ENCODE results near the gene AOPEP. TPM values are rescaled to one million over a fixed set of nuclear protein-coding genes. Genes with fewer than 3 reads are reported as not detected.

AOPEP gene
- total RNA-seq, 6 experiments from 2014 or later: 36.6 to 110 (median 63.3) TPM

DNA sequence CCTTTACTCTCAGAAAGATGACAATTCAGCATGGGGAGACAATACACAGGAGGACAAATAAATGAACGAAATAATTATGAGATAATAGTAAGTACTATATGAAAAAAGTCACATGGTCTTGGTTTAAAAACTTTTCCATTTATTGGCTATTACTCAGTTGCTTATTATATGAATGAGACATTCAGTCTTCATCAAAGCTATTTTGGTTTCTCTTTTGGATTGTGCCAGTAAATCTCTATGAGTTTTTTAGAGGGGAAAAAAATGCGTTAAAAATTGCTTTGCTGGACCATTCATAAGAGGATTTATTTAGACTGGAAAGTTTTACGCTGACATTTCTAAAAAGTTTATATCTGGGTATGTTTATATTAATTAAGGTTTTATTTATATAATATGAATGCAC, 137.7 kb downstream of the AOPEP start:
- ATAC-seq: no peak
- DNase-seq: no peak
- H3K27ac ChIP-seq: no peak overlapping the region
- no peaks in the 10 kb centered on the region for H3K27me3 ChIP-seq
- WGBS (ENCODE audit: insufficient coverage, low coverage, low lambda C conversion rate, missing lambda C conversion rate): 50% methylated on average over 3 of the region's 3 CpGs
- no peaks in the 10 kb centered on the region for H3K36me3 ChIP-seq
- H3K4me3 ChIP-seq: no peak overlapping the region
- TF ChIP-seq, protein P1, sequence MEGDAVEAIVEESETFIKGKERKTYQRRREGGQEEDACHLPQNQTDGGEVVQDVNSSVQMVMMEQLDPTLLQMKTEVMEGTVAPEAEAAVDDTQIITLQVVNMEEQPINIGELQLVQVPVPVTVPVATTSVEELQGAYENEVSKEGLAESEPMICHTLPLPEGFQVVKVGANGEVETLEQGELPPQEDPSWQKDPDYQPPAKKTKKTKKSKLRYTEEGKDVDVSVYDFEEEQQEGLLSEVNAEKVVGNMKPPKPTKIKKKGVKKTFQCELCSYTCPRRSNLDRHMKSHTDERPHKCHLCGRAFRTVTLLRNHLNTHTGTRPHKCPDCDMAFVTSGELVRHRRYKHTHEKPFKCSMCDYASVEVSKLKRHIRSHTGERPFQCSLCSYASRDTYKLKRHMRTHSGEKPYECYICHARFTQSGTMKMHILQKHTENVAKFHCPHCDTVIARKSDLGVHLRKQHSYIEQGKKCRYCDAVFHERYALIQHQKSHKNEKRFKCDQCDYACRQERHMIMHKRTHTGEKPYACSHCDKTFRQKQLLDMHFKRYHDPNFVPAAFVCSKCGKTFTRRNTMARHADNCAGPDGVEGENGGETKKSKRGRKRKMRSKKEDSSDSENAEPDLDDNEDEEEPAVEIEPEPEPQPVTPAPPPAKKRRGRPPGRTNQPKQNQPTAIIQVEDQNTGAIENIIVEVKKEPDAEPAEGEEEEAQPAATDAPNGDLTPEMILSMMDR (IDR thresholded peaks at IDR 0.05): no peak
- no peak for TF ChIP-seq POLR2A (IDR thresholded peaks at IDR 0.05)
- no peaks in the 10 kb centered on the region for H3K9me3 ChIP-seq
- peaks cover 2 to 45% (median 24%) of the 10 kb centered on the region in 4 donors for H3K4me1 ChIP-seq
- intact Hi-C loops (cut with DNase I): no loop called here

DNA sequence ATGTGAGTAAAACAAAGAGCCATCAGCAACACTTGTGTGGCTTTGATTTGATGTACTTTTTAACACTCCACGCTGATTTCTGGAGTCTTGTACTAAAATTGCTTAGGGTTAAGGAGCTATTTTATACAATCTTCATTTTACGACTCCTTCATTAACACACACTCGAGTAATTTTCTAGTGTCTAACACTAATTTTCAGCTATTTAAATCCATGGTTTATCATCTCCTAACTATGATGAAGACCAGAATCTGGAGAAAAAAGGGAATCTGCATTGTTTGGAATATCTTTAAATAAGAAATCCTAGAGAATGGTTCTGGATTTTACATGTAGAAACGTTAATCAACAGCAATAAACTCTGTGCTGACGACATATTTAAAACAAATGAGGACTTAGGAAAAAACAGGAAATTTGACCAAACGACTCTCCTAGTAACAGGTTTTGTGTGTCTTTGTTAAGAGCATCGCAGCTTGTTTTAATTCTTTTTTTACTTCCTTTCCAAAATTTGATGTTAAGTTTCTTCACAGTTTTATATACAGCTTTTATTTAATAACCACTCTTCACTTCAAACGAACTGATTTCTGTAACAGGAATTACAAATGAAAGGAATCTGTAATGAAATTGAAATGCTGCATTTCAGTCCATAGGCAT, 138.5 kb downstream of the AOPEP start:
- Histone ChIP-seq H3K4me3 (no peak overlapping the region), H3K27me3 (no peaks in the 10 kb centered on the region), H3K36me3 (no peaks in the 10 kb centered on the region), H3K27ac (peak overlapping the region in 2 of 3 donors; percentile 0 to 7), H3K9me3 (no peaks in the 10 kb centered on the region), H3K4me1 (peaks cover 2 to 45% (median 24%) of the 10 kb centered on the region in 4 donors)
- DNase-seq: no peak
- intact Hi-C loops (cut with DNase I): no loop called here
- no peak for ATAC-seq
- WGBS (ENCODE audit: insufficient coverage, low coverage, low lambda C conversion rate, missing lambda C conversion rate): 44% methylated on average over 8 of the region's 8 CpGs
- TF ChIP-seq, protein P1 (IDR thresholded peaks at IDR 0.05): no peak
- TF ChIP-seq POLR2A (IDR thresholded peaks at IDR 0.05): no peak

- 76% methylated on average over 9 of the region's 9 CpGs for WGBS (ENCODE audit: insufficient coverage, low coverage, low lambda C conversion rate, missing lambda C conversion rate)
Measured at GRCh38 chr9:94865582-94866452, 139.3 kb downstream of the AOPEP start.

GRCh38 chr9:94866770-94867169, 140.3 kb downstream of the AOPEP start:
- DNase-seq (no peak), ATAC-seq (no peak)
- intact Hi-C loops (cut with DNase I): no loop called here
- Histone ChIP-seq H3K9me3 (no peaks in the 10 kb centered on the region), H3K36me3 (no peaks in the 10 kb centered on the region), H3K27ac (peak overlapping the region; percentile 88 to 93 (median 91)), H3K27me3 (no peaks in the 10 kb centered on the region), H3K4me3 (no peak overlapping the region), H3K4me1 (peaks cover 0 to 35% (median 19%) of the 10 kb centered on the region in 4 donors)
- no peak for TF ChIP-seq POLR2A (IDR thresholded peaks at IDR 0.05)
- TF ChIP-seq, protein P1 (IDR thresholded peaks at IDR 0.05): no peak

More at GRCh38 chr9:94865582-94866452, 139.3 kb downstream of the AOPEP start:
- TF ChIP-seq POLR2A (IDR thresholded peaks at IDR 0.05): no peak
- TF ChIP-seq, protein P1 (IDR thresholded peaks at IDR 0.05): no peak
- Histone ChIP-seq H3K27me3 (no peaks in the 10 kb centered on the region), H3K27ac (peak overlapping the region; percentile 7 to 91 (median 88)), H3K4me3 (no peak overlapping the region), H3K4me1 (peaks cover 2 to 43% (median 23%) of the 10 kb centered on the region in 4 donors), H3K9me3 (no peaks in the 10 kb centered on the region), H3K36me3 (no peaks in the 10 kb centered on the region)
- ATAC-seq (no peak), DNase-seq (no peak)
- intact Hi-C loops (cut with DNase I): no loop called here
